Adipocyte (in vitro differentiated cells): ENCODE data around the gene NF2.

Experiments
- DNase-seq: peaks from one replicate; pipeline ENCODE4 v3.0.0-alpha.2; 2015; ENCODE audit warnings: low read depth
- H3K27me3 ChIP-seq: replicated peaks from 2 replicates; pipeline ENCODE4 v1.7.0; 2013; ENCODE audit warnings: mild to moderate bottlenecking, low read length, moderate library complexity; ENCODE audit not compliant: control insufficient read depth, insufficient read depth
- H3K36me3 ChIP-seq: 2 replicates; pipeline ENCODE4 v1.7.0; 2013; ENCODE audit warnings: low read length, mild to moderate bottlenecking, moderate library complexity; ENCODE audit not compliant: control insufficient read depth, insufficient read depth, severe bottlenecking
- H3K4me1 ChIP-seq: 2 replicates; pipeline ENCODE4 v1.7.0; 2013; ENCODE audit warnings: mild to moderate bottlenecking, low read length, moderate library complexity; ENCODE audit not compliant: control insufficient read depth, insufficient read depth
- H3K4me3 ChIP-seq: 2 replicates; pipeline ENCODE4 v1.7.0; 2013; ENCODE audit warnings: mild to moderate bottlenecking, low read length, moderate library complexity
- H3K9ac ChIP-seq: 2 replicates; pipeline ENCODE4 v1.7.0; 2013; ENCODE audit warnings: mild to moderate bottlenecking, low read length, moderate library complexity
- H3K9me3 ChIP-seq: 2 replicates; pipeline ENCODE4 v1.7.0; 2013; ENCODE audit warnings: mild to moderate bottlenecking, low read length, moderate library complexity; ENCODE audit not compliant: control insufficient read depth

Gene NF2

DNA sequence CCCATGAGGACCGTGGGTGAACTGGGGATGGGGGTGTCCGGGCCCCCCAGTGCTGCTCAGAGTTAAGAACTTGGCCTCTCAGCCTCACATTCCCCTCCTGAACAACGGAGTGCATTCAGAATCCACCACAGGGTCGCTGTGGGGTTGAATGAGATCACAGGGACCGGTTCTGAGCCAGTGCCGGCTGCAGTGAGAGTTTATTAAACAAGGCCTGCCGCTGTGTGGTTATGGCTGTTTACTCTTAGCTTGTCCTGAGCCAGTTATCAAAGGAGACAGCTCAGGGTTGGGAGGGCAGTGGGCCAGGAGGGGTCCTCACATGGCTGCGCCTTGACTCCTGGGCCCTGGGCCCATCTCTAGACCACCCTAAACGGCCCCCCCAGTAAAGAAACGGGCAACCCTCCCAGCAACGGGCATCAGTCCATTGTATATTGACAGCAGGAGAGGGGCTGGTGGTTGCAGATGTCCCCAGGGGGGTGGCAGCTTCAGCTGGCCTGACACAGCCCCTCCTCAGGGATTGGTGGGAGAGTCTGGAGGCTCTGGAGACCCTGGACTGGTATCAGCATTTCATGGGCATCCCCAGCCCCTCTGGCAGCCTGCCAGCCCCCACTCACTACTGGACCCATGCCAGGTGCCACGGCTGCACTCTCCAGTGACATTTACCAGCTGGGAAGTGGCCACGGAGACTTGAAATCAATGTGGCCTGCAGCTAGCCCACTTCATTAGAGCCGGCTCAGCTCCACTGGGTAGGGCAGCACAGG, 101.3 kb downstream of the NF2 start:
- H3K9ac ChIP-seq: no peak overlapping the region
- H3K36me3 ChIP-seq: no peaks in the 10 kb centered on the region
- DNase-seq: peak; percentile 18
- no peaks in the 10 kb centered on the region for H3K9me3 ChIP-seq
- peaks cover 30% of the 10 kb centered on the region for H3K4me1 ChIP-seq
- H3K27me3 ChIP-seq: peaks cover 43% of the 10 kb centered on the region
- no peak overlapping the region for H3K4me3 ChIP-seq

GRCh38 chr22:29705651-29706050, 102.2 kb downstream of the NF2 start:
- peaks cover 24% of the 10 kb centered on the region for H3K4me1 ChIP-seq
- DNase-seq: no peak

DNA sequence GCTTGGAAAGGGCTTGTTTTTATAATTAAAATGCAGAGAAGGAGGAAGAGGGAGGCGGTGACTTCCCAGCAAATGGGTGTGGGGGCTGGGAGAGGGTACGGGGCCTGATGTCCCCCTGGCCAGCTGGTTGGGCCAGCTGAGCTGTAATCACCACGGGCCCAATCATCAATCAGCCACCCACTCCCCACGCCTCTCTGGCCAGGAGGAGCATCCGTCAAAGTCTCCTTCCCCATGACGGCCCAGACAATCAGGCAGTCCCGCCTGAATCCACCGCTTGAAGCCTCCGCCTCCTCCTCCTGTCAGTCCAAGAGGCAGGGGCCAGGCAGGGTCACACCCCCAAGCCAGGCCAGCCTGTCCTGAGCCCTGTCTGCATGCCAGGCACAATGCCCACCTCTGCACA, 103.1 kb downstream of the NF2 start:
- Histone ChIP-seq H3K9ac (no peak overlapping the region), H3K36me3 (no peaks in the 10 kb centered on the region), H3K4me3 (no peak overlapping the region), H3K27me3 (peaks cover 59% of the 10 kb centered on the region), H3K9me3 (no peaks in the 10 kb centered on the region), H3K4me1 (peaks cover 16% of the 10 kb centered on the region)
- no peak for DNase-seq

More at GRCh38 chr22:29705651-29706050, 102.2 kb downstream of the NF2 start:
- Histone ChIP-seq H3K9ac (no peak overlapping the region), H3K9me3 (no peaks in the 10 kb centered on the region), H3K4me3 (no peak overlapping the region), H3K27me3 (peaks cover 52% of the 10 kb centered on the region), H3K36me3 (no peaks in the 10 kb centered on the region)

- H3K4me3 ChIP-seq: no peak overlapping the region
- peaks cover 59% of the 10 kb centered on the region for H3K27me3 ChIP-seq
- no peak for DNase-seq
- no peaks in the 10 kb centered on the region for H3K36me3 ChIP-seq
- H3K9ac ChIP-seq: no peak overlapping the region
- H3K9me3 ChIP-seq: no peaks in the 10 kb centered on the region
- peaks cover 12% of the 10 kb centered on the region for H3K4me1 ChIP-seq
Measured at GRCh38 chr22:29707010-29707409, 103.6 kb downstream of the NF2 start.

DNA sequence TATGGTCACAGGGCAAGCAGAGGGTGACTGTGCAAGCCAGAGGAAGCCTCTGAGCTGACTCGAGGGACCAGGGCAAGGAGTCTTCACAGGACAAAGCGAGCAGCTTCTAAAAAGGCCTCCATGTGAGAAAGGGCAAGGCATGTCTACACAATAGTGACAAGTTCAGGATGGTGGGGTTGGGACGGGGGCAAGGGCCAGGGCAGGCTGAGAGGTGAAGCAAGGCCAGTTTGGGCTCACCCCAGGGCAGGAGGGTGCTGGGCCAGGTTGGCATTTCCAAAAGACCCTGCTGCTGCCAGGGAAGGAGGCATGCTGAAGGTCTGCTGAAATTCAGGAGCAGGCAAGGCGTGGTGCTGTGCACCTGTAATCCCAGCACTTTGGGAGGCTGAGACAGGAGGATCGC, 104.0 kb downstream of the NF2 start:
- Histone ChIP-seq H3K9ac (no peak overlapping the region), H3K9me3 (no peaks in the 10 kb centered on the region), H3K36me3 (no peaks in the 10 kb centered on the region), H3K4me1 (peaks cover 8% of the 10 kb centered on the region), H3K27me3 (peaks cover 62% of the 10 kb centered on the region), H3K4me3 (no peak overlapping the region)
- DNase-seq: no peak

DNA sequence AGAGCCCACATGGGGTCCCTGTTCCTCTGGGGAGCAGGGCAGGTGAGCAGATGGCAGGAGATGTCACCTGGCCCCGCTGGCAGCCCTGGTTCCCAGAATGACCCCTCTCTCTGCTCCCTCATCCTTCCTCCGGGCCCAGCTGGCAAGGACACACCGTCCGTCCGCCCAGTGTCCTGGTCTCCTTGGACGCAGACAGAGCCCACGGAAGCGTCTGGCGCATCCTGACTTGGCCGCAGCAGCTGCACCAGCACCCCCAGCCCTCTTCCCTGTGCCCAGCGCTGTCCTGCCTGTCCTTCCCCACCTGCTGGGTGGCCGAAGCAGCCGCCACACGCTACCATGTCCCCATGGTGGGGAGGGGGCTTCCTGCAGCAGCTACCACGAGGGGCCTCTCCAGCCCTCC, 106.8 kb downstream of the NF2 start:
- H3K4me1 ChIP-seq: no peaks in the 10 kb centered on the region
- H3K9me3 ChIP-seq: no peaks in the 10 kb centered on the region
- no peak overlapping the region for H3K4me3 ChIP-seq
- no peaks in the 10 kb centered on the region for H3K36me3 ChIP-seq
- DNase-seq: no peak
- H3K27me3 ChIP-seq: peaks cover 79% of the 10 kb centered on the region
- H3K9ac ChIP-seq: no peak overlapping the region

DNA sequence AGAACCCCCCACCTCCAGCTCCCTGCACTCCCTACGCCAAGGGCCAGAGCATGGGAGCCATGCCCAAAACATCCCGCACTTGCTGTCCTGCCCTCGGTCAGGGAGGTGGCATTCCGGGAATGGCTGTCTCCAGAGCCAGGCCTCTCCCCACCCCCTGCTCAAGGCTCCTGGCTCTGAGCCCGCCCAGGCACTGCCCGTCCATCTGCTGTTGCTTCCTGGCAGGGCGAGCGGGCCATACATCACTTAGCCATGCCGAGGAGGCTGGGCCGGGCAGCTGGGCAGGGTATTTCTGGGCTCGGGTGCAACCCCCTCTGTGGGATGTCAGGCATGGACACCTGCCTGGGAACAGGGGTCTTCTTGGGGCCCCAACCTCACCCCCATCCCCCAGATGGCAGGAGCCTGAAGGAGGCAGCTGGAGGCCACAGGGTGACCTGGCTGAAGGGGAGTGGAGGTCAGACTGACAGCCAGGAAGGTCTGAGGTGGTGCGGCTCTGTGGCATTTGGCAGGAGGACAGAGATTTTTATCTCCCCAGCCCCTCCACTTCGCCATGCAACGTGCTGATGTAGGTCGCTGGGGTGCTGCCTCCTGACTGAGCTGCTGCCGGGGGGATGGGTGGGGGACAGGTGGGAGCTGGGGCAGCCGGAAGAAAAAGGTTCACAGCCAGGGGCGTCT, 107.6 kb downstream of the NF2 start:
- DNase-seq: no peak
- H3K4me3 ChIP-seq: no peak overlapping the region
- H3K27me3 ChIP-seq: peaks cover 83% of the 10 kb centered on the region
- no peaks in the 10 kb centered on the region for H3K4me1 ChIP-seq
- H3K36me3 ChIP-seq: no peaks in the 10 kb centered on the region
- H3K9me3 ChIP-seq: no peaks in the 10 kb centered on the region
- no peak overlapping the region for H3K9ac ChIP-seq

DNA sequence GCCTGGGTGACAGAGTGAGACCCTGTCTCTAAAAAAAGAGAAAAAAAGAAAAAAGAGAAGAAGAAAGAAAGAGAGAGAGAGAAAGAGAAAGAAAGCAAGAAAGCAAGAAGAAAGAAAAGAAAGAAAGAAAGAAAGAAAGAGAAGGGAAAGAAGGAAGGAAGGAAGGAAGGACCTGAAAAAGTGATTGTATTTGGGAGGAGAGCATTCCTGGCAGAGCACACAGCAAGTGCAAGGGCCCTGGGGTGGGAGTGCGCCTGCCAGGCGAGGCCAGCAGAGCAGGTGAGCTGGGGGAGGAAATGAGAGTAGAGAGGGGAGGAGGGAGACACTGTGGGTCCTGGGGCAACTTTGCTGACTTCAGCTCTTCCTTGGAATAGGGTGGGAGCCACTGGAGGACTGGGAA, 108.7 kb downstream of the NF2 start:
- H3K9ac ChIP-seq: no peak overlapping the region
- H3K36me3 ChIP-seq: no peaks in the 10 kb centered on the region
- no peaks in the 10 kb centered on the region for H3K9me3 ChIP-seq
- H3K27me3 ChIP-seq: peaks cover 78% of the 10 kb centered on the region
- H3K4me1 ChIP-seq: no peaks in the 10 kb centered on the region
- H3K4me3 ChIP-seq: no peak overlapping the region
- no peak for DNase-seq

DNA sequence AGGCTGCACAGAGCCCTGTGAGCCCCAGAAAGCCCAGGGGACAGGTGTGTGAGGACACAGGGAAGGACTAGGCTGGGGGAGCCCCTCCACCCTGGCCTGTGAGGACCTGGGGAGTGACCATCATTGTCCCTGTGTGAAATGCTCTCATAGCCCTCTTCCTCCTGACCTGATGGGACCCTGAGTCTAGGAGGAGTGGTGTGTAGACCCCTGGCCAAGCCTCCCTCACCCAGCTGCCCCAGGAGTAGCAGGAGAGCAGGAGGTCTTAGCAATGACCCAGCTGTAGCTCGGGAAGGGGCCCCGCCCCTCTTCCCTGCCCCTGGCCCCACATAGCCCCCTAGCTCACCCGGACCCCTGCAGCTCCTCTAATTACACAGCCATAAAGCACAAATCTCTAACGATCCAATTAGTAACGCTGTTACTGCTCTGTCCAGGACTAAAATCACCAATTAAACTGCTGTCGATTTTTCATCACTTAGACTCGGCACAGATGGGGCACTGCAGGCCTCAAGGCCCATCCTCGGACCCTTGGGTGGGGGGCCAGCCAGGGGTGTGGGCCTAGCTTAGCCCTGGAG, 109.8 kb downstream of the NF2 start:
- Histone ChIP-seq H3K9ac (no peak overlapping the region), H3K9me3 (no peaks in the 10 kb centered on the region), H3K36me3 (no peaks in the 10 kb centered on the region), H3K4me1 (no peaks in the 10 kb centered on the region), H3K4me3 (no peak overlapping the region), H3K27me3 (peaks cover 72% of the 10 kb centered on the region)
- DNase-seq: no peak

- no peaks in the 10 kb centered on the region for H3K9me3 ChIP-seq
- no peak overlapping the region for H3K9ac ChIP-seq
- no peak for DNase-seq
- no peaks in the 10 kb centered on the region for H3K36me3 ChIP-seq
- H3K4me3 ChIP-seq: no peak overlapping the region
- H3K27me3 ChIP-seq: peaks cover 71% of the 10 kb centered on the region
- H3K4me1 ChIP-seq: no peaks in the 10 kb centered on the region
Measured at GRCh38 chr22:29715240-29715639, 111.8 kb downstream of the NF2 start.

GRCh38 chr22:29715705-29716104, 112.3 kb downstream of the NF2 start:
- Histone ChIP-seq H3K36me3 (no peaks in the 10 kb centered on the region), H3K4me1 (no peaks in the 10 kb centered on the region), H3K27me3 (peaks cover 66% of the 10 kb centered on the region), H3K9ac (no peak overlapping the region), H3K4me3 (no peak overlapping the region), H3K9me3 (no peaks in the 10 kb centered on the region)
- DNase-seq: no peak
